ENCODE measurements around the gene ARL3.
"Not testable (repeated sequence)": the region's sequence is repeated elsewhere in the genome, so short reads cannot be mapped to it uniquely, and the experiment has no call there.

The ARL3 gene

GRCh38 chr10:102735065-102735562, 20.9 kb upstream of the ARL3 start:
- no peak for DNase-seq

GRCh38 chr10:102732661-102733060, 18.5 kb upstream of the ARL3 start:
- no peak for DNase-seq

- no peak for DNase-seq
These were observed 17.1 kb upstream of the ARL3 start for GRCh38 chr10:102731222-102731800.

GRCh38 chr10:102729029-102730026, 15.1 kb upstream of the ARL3 start:
- no peak for DNase-seq

- no peak for DNase-seq
These were observed 13.0 kb upstream of the ARL3 start for GRCh38 chr10:102727037-102727818.

GRCh38 chr10:102726274-102726673, 12.1 kb upstream of the ARL3 start:
- no peak for DNase-seq

GRCh38 chr10:102723989-102724388, 9.8 kb upstream of the ARL3 start:
- DNase-seq: no peak

- DNase-seq: no peak
These were observed 7.8 kb upstream of the ARL3 start for GRCh38 chr10:102721954-102722353.

- no peak for DNase-seq
These were observed 6.6 kb upstream of the ARL3 start for GRCh38 chr10:102720775-102721301.

GRCh38 chr10:102720337-102720736, 6.1 kb upstream of the ARL3 start:
- DNase-seq: no peak

GRCh38 chr10:102718220-102718619, 4.0 kb upstream of the ARL3 start:
- no peak for DNase-seq

GRCh38 chr10:102716900-102717565, 2.8 kb upstream of the ARL3 start:
- DNase-seq: not testable (repeated sequence)

- no peak for DNase-seq
These were observed 1.7 kb upstream of the ARL3 start for GRCh38 chr10:102715880-102716279.

GRCh38 chr10:102714621-102715455, 641 bp upstream of the ARL3 start, which contains the start of gene SFXN2:
Gene SFXN2, plus strand, starts transcription at chr10:102714636. Its CDS starts 12,001 bp downstream, at chr10:102726637.
- DNase-seq: no peak

- no peak for DNase-seq
These were observed 721 bp downstream of the ARL3 start for GRCh38 chr10:102713539-102713813.

GRCh38 chr10:102712843-102713538, 1.2 kb downstream of the ARL3 start:
- DNase-seq: no peak

- no peak for DNase-seq
These were observed 2.1 kb downstream of the ARL3 start for GRCh38 chr10:102712089-102712488.

GRCh38 chr10:102710609-102711008, 3.6 kb downstream of the ARL3 start:
- no peak for DNase-seq

GRCh38 chr10:102705531-102705930, 8.7 kb downstream of the ARL3 start:
- no peak for DNase-seq

GRCh38 chr10:102704915-102705314, 9.3 kb downstream of the ARL3 start:
- no peak for DNase-seq

- DNase-seq: no peak
These were observed 11.5 kb downstream of the ARL3 start for GRCh38 chr10:102702742-102703141.

Measured in NCI-H446 treated with DMSO at 0.1 percent for 48 hours (cell line).